Fibroblast of skin of right quadriceps (primary cell): Measurements from ENCODE around the gene ECE1.
"Not testable (repeated sequence)": the region's sequence is repeated elsewhere in the genome, so short reads cannot be mapped to it uniquely, and the experiment has no call there.

Experiments
- DNase-seq: peaks from one replicate; pipeline ENCODE4 v3.0.0-alpha.2; 2013

The ECE1 gene

DNA sequence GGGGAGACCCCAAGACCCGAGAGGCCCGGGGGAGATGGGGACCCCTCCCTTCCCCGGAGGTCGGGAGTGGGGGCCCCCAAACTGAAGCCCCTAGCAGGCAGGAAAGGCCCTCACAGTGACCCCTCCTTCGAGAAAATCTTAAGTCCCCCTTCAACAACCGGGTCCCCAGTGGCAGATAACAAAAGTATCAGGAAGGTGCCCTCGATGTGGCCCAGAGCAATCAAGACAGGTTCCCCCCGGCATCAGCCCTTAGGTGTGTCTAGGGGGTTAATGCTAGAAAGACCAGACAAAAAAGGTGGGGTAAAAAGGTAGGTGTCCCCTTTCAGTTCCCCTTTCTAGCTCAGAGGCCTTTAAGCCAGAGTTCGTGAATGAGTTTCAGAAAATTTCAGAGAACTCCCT lies 282 bp upstream of the ECE1 start:
- no peak for DNase-seq

DNA sequence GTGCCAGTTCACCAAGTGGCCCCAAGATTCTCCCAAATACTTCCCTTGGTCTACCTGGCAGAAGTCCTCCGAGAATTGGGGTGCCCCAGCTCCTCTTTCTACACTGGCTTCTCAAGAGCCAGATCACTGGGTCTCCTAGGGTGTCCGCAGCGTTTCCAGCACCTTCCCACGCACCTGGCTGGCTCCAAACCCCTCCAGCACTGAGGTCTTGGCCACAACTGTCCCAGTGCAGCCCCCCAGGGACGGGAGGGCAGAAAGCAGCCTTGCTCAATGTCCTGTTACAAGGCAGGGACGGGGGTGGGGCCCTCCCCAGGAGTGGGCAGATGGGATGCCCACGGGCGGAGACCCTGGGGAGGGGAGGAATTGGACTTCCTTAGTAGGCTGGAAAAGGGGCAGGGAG lies 1.1 kb downstream of the ECE1 start:
- no peak for DNase-seq

DNA sequence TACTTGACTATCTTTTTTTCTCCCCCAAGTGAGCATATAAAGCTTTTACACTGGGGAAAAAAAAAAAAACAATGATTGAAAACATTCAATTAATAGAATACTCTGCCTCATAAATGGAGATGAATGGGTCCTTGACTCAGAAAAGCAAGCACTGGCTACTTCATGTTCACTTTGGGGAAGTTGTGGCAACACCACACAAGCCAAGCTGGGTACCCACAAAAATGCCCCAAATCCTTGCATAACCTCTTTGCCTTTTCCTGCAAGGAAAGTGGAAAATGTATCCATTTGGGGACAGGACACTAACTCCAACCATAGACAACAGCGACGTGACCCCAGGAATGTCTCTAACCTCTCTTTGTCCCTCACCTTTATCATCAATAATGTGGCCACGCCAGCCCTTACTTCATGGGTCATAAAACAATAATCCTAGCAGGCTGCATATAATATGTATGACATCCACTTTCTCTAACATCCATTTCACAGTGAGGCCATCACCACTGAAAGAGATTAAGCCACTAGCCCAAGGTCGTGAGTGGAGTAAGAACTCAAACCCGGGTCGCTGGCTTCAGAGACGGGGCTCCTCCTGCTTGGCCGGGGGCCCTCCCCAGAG lies 2.3 kb downstream of the ECE1 start:
- DNase-seq, result no peak

DNA sequence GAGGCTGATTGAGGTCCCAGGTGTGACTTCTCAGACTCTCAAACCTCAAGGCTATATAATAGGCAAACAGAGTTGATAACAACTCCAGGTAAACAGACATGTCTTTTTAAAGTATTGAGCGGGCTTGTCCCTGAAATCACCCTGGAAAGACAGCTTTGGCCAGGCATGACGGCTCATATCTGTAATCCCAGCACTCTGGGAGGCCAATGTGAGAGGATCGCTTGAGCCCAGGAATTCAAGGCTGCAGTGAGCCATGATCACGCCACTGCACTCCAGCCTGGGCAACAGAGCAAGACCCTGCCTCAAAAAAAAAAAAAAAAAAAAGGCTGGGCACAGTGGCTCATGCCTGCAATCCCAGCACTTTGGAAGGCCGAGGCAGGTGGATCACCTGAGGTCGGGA lies 4.9 kb downstream of the ECE1 start:
- DNase-seq, result not testable (repeated sequence)

DNA sequence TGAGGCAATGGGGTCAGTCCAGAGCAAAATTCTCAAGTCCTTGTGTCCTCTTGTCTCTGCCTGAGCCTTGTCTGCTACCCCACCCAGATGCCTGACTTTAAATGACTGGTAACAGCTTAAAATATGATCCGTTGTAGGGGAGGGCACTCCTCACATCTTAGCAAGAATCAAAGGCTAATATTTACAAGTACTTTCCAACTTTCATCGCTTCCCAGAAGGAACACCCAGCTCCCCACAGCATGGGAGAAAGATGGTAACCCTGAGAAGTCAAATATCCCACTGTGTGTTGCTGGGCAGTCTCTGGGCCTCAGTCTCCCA lies 5.2 kb downstream of the ECE1 start:
- DNase-seq, result no peak

DNA sequence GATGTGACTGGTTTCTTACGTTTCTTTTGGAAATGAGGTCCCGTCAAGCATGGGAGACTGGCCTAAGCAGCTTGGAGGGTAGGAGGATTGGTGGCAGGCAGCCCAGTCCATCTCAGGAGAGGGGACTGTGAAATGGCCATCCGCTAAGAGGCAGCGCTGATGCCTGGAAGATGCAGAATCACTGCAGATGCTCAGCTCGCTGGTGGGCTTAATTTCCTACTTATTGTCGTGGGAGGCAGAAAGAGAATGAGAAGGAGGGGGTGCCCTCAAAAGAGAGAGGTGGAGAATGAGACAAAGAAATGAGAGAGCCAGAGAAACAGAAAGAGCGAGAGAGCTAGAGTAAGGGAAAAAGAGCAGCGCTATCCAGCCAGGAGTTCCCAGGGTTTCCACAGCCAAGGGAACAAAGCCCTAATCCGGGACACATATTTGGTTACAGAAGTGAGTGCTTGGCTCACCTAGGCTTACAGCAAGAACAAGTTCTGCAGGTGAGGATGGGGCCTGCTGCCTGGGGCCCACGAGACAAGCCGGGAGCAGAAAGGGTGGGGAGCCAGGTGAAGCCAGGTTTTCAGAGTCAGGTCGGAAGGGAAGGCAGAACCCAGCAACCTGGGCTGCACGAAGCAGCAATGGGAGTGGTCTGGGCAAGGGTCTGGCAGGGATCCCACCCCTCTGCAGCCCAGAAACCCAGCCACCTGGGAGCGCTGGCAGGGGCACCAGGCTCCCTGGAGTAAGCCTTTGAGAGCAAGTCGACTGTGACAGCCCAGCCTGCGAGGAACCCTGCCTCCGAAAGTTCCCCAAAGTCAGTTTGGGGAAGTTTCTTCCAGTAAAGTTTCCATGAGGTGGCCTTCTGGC lies 5.8 kb downstream of the ECE1 start:
- DNase-seq, result no peak

DNA sequence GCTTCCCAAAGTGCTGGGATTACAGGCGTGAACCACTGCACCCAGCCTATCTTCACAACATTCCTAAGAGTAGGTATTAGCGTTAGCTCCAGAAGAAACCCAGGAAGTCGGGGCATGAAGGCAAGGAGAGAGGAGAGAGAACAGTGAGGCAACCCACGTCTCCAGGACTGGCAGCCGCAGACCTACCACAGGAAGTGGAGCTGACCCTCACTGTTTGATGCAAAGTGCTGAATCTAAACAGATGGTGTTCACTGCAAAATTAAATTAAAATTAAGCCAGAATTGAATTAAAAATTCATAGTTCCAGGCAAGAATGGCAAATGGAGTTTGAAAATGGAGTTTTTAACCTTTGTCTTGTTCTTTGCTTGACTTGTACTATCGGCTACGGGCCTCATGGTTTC lies 6.7 kb downstream of the ECE1 start:
- no peak for DNase-seq

DNA sequence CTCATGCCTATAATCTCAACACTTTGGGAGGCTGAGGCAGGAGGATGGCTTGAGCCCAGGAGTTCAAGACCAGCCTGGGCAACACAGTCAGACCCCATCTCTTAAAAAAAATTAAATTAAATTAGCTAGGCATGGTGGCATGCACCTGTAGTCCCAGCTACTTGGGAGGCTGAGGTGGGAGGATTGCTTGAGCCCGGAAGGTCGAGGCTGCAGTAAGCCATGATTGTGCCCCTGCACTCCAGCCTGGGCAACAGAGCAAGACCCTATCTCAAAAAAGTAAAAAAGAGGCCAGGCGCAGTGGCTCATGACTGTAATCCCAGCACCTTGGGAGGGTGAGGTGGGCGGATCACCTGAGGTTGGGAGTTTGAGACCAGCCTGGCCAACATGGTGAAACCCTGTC lies 8.2 kb downstream of the ECE1 start:
- DNase-seq, result not testable (repeated sequence)

DNA sequence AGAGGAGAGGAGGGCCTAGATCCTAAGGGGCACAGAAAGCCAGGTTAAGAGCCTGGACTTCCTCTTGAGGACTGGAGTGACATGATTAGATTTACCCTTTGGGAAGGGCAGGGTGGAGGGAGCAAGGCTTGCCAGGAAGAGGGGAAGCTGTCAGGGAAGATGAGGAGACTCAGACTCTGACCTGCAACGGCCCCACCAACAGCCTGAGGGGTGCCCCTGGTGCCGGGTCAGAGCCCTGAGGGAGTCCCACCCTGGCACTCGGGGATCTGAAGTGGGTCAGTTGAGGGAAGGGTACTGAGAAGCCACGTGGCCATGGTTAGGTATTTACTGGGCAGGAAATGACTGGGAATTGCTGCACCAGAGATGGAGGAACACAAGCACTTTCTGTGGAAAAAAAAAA lies 9.8 kb downstream of the ECE1 start:
- DNase-seq, result no peak

DNA sequence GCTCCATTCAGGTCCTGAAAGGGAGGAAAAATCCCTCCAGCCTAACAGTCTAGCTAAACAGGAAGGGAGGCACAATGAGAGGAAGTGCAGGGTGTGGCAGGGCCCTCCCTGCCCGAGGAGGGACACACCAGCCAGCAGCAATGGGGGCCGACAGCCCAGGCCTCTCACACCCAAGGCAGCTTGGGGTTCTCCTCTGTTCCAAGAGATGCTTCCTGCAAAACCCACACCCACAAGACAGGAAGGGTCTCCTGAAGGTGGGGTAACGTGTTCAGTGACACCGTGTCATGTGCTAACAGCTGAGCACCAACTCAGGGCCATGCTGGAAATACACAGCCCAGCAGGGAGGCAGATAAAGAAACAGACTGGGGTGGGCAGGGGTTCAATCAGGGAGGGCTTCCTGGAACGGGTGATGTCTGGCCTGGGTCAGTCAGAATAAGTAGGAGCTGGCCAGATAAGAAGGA lies 10.2 kb downstream of the ECE1 start:
- DNase-seq, result no peak

DNA sequence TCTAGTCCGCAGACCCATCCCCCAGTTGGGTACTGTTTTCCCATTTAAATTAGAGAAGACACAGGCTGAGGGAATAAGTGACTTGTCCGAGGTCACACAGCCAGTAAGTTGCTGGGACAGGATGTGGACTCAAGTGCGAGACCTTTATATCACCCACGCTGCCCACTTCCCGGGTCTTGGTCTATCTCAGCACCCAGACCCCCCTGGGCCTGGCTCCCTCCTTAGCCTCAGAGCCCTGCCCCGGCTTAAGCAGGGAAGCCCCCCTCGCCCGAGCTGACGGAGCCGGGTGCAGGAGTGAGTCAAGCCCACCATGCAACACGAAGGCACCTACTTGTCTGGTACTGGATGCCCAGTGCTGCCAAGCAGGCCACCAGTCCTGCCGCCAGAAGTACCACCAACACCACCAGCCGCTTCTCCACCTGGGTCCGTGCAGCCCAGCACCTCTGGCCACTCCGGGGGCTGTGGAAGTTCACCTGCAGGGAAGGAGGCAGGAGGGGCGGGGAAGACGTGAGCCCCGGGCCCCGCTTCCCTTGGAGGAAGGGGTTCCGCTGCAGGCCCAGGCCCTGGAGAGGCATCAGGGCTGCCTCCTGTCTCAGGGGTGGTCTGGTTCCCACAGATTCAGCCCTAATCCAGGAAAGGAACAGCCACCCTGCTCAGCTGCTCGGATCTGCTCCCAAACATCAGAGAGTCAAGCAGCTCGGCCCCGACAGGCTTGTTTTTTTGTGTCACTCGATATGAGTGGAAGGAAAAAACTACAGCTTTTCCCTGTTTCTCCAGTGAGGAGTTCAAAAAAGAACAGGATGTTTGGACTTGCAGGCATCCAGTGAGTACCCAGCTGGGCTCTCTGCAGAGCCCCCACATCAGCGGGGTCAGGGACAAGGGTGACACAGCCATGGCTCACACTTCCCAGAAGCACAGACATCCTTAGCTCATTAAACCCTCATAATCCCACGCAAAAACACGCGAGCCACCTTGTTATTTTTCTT lies 11.1 kb downstream of the ECE1 start:
- no peak for DNase-seq

DNA sequence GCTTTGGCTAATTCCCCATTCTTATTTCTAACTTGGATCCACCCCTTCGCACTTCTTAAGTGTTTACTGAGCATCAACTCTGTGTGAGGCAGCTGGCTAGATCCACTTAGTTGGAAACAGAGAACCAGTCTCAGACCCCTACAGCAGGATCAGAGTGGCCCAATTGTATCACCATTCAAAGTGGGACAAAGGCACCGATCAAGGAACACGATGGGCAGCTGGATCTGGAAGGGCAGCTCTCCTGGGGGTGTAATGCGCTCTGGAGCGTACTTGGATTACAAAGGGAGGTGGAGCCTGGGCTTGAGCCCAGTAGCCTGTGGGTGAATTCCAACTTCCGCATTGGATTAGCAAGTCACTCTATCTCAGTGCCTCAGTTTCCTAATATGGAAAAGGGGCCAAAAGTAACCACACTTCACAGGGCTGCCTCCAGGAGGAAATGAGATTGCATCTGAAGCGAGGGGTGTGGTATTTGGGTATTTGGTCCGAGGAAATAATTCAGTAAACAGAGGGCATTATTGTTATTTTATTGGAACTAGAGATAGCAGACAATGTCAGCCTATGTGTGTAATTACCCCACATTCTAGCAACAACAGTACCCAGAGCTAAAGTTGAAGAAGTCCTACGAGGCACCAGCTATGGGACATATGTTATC lies 11.9 kb downstream of the ECE1 start:
- no peak for DNase-seq

DNA sequence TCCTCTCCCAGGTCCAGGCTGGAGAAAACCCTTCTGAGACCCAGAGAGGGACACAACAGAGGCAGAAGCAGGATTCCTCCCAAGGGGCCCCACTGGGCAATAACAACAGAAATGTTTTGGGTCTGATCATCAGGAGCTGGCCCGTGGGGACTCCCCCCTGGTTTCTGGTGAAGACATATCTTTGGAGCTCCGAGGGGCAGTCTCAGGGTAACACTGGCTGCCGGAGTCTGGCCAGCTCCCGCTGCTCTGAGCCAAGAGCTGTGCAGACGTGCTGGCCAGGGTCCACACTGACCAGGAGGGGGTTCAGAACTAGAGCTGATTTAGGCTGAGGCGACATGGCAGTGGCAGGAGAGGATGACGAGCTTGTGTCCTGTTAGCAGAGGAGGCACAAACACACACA lies 13.1 kb downstream of the ECE1 start:
- DNase-seq, result no peak

DNA sequence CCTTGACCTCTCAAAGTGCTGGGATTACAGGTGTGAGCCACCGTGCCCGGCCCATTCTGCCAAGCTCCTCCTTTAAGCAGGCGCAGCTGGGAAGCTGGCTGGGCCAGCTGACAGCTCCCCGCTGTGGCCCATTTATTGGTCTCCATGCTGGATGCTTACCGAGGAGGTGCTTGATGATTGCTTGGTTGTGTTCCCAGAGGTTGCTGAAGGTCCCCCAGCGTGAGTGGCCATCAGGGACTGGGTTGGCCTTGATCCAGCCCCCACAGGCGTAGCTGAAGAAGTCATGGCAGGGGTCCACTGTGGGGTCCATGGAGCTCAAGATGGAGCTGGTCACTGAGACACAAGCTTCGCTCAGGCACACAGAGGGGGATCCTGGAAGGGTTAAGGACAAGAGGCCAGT lies 17.7 kb downstream of the ECE1 start:
- no peak for DNase-seq

DNA sequence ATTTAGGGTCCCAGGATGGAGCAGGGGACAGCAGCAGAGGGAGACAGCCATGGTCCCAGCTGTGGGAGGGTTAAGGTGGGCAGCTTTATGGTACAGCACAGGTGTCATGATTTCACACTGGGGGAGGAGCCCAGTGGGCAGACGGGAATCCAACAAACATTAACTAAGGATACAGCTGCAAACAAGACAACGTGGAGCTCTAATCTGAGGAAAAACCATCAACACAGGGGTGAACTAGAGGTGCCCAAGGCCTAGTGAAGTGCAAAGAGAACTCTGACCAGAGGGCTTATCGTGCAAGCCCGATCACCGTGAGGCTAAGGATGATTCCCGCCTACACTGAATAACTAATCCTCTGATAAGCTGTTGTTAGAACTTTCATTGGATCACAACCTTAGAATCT lies 18.7 kb downstream of the ECE1 start:
- no peak for DNase-seq

DNA sequence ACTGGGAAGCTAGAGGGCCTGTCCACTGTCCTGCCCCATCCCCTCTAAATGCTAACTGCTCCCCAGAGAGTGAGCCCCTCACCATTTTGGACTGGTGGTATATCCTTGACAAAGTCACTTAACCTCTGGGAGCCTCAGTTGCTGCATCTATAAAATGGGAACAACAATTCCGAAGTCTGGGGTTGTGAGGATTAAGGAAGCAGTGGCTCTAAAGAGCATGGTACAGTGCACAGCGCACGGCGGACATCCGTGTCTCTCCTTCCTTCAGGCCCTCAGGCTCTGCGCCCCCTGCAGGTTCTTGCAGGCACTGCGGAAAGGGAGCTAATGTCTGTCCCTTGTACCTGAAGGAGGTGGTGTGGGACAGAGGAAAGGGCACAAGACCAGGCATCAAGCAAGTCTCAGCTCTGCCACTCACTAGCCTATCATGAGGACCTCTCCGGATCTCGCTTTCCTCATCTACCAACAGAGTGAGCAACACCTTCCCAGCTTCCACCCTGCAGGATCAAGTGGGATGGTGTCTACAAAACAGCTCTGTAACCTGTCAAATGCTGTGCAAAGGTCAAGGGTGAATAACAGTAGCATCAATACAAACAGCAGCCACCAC lies 20.1 kb downstream of the ECE1 start:
- peak; percentile 51 for DNase-seq

DNA sequence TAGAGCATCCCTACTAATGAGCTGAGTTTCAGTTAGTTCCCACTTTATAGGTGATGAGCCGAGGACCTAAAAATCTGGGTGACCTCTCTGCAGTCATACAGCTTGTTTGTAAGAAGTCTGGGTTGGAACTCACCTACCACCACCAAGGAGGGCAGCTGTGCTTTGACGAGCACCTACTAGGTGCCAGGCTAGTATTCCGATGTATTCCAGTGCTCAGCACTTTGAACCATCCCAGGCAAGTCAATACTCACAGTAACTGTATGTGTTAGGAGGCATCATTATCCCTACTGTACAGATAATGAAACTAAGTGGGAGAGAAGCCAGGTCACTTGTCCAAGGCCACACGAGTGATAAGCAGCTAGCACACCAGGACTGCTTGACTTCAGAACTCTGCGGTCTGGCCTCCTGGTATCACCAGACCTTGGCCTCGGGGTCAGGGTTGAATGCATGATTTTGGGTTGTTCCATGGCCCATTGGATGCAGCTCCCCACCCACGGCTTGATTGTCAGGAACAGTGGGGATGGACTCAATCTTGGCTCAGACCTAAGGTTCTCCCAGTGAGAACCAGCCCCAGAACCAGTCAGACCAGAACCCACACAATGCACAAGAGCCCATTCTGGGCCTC lies 20.7 kb downstream of the ECE1 start:
- no peak for DNase-seq

DNA sequence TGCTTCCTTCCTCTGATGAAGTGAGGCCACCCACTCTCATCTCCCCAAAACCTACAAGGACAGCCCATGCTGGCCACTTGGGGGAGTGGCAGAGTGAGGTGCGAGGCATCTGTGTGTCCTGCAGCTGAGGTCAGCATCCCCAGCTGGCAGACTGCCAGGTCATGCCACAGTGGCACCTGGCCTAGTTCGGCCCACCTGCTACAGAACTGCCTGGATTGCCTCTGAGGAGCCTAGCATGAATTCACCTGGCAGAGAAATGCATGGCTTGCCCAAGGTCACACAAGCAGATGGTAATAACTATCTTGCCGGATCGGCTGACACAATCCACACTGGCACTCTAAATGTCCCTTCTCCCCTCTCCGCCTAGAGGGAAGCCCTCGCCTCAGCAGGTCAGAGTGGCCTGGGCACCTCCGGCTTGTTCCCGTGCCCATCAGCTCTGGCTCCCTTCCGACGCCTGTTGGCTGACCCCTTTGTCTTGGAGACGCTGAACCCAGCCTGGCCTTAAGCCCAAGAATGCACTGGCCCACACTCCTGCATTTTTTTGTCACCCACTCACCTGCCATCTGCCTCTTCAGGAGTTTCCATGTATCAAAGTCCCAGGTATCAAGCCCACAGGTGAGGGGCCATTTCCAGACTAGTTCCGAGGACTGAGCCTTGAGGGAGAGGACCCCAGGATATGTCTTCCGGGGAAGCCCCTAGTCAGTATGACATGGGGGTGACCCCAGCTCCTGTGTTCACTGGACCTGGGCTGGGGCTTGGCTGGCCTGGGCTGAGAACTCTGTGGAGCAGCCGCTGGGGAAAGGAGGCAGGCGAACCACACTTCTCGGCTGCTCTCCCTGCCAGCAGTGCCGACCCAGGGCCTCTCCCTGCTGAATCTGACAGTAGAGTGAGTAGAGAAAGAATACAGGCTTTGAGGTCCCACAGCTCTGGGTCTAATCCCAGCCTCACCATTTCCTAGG lies 21.7 kb downstream of the ECE1 start:
- DNase-seq, result no peak

DNA sequence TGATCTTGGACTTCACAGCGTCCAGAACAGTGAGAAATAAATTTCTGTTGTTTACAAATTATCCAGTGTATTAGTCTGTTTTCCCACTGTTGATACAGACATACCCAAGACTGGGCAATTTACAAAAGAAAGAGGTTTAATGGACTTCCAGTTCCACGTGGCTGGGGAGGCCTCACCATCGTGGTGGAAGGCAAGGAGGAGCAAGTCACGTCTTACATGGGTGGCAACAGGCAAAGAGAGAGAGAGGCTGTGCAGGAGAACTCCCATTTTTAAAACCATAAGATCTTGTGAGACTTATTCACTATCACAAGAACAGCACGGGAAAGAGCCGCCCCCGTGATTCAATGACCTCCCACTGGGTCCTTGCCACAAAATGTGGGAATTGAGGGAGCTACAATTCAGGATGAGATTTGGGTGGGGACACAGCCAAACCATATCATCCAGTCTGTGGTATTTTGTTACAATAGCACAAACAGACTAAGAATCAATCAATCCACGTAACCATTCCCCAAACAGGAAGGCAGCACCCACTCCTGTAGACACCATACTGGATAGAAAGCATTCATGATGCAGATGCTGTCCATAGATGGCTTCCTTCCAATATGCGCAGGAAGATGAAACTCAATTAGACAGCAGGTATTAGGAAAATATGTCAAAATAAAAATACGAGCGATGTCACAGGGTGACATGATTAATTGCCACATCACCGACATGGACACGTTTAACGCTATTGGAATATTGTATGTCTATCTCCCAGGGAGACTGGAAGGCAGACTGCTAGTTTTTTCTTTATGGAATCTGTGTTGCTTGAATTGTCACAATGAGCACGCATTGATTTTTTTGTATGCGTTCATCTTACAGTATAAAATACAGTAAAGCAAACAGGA lies 22.8 kb downstream of the ECE1 start:
- no peak for DNase-seq
